Kidney capillary endothelial cell (primary cell): ENCODE results near the gene IGFBP2.
A peak's percentile ranks its signal among the peaks of the same experiment; 100 is the strongest.
"Not testable (repeated sequence)": the region's sequence is repeated elsewhere in the genome, so short reads cannot be mapped to it uniquely, and the experiment has no call there.

Source experiments
- DNase-seq: peaks from one replicate; pipeline ENCODE4 v3.0.0-alpha.2; 2018; ENCODE audit warnings: low spot score

The IGFBP2 gene

DNA sequence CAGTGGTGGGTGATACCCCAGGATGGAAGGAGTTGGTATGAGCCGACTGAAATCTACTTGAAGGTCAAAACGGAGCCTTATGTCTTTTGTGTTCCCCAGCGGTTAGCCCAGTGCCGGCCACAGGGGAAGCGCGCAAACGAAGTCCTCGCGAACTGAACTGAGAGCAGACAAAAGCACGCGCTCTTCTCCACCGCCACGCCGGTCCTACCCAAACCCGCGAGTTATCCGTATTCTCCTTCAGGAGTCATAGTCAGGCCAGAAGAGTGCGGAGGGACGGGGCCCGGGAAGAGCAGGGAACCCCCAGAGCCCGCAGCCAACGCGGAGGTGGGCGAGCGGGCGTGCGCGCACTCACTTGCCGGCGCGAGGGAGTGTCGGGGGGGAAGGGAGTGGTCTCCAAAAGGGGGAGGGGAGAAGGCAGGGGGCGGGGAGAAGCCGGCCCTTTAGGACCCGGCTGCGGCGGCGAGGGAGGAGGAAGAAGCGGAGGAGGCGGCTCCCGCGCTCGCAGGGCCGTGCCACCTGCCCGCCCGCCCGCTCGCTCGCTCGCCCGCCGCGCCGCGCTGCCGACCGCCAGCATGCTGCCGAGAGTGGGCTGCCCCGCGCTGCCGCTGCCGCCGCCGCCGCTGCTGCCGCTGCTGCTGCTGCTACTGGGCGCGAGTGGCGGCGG is at the start of gene IGFBP2:
IGFBP2 (plus strand) TSS at position 469 of the 664 bp plus-strand sequence; CDS start at position 573, 104 bp downstream.
- no peak for DNase-seq

GRCh38 chr2:216583606-216584005 is 49.6 kb upstream of the IGFBP2 start:
- no peak for DNase-seq

DNA sequence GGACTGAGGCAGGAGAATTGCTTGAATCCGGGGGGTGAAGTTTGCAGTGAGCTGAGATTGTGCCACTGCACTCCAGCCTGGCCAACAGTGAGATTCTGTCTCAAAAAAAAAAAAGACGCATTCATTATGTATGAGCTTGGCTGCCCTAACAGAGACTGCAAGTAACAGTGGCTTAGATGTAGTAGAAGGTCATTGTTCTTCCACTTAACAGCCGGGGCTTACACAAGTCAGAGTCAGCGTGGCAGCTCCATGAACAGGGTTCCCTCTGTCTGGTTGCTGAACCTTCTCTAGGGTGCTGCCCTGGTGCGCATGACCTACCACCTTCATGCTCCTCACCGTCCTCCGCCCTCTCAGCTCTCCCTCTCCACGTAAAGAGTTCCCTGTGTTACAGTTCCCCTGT is 49.1 kb upstream of the IGFBP2 start:
- no peak for DNase-seq

- no peak for DNase-seq
Observed at GRCh38 chr2:216585441-216585840, 47.8 kb upstream of the IGFBP2 start.

DNA sequence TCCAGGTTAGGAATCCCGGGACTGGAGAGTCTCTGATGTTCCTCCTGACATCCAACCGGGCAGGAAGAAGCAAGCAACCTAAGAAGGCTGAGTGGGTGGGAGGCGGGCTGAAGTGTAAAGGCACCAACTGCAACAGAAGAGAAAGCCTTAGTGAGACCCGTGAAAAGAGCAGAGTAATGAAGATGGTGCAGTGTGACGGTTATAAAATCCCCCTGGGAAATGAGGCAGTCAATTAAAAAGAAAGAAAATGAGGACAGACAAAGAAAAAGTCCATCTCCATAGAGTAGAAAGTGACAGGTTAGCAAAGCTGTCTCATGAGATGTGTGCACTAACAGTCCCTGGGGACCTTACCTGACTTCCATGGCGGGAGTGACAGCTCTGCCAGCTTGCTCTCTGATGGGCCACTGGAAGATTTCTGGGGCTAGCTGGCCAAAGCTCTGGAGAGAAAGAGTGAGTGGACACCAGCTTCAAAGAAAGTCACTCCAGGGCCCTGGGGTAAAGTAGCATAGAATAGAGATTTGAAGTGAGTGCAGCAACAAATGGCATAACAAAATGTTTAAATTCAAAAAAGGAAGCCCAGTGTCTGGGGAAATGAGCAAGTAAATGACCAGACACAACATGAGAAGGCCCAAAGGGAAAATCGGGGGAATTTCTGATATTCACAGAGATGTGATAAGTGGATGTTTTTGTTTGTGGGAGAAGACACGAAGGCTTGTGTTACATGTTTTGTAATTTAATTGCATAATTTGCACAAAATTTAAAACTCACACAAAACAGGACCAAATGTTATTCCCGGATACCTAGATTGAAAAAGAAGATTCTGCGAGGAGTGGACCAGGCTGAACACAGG is 44.1 kb upstream of the IGFBP2 start:
- no peak for DNase-seq

- no peak for DNase-seq
Observed at GRCh38 chr2:216589791-216590190, 43.4 kb upstream of the IGFBP2 start.

- no peak for DNase-seq
Observed at GRCh38 chr2:216590780-216591179, 42.4 kb upstream of the IGFBP2 start.

DNA sequence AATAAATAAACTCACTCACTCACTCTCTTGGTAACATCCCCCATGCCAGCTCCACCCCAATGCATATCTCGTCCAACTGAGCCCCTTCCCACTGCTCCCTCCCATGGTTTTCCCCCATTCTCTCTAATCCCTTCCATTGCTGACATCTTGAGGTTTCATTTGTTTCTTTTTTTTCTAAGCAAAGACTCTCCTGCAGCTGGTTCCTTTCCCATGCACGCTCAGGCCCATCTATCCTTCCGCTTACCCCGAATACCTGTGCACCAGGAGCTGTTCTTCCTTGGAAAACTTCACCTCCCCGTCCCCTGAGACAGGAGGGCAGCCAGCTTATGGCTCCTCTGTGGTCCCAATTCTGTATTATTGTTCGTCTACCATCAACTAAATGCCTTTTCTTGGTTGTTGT is 41.7 kb upstream of the IGFBP2 start:
- no peak for DNase-seq

DNA sequence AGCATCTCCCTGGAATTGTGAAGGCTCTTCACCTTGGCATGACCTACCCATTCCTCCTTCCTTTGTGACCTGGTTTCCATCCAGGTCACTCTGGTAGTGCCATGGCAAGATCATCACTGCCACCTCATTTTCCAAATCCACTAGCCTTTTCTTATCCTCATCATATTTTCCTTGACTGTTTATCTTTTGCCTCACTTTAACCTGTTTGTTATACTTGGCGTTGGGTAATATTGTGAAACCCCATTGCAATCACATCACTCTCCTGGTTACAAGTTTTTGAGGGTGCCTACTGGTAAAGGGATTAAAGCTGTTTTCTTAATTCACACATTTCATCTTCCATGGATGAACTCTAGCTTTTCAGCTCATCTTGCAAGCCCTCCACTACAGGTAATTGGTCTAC is 39.1 kb upstream of the IGFBP2 start:
- DNase-seq, result no peak

DNA sequence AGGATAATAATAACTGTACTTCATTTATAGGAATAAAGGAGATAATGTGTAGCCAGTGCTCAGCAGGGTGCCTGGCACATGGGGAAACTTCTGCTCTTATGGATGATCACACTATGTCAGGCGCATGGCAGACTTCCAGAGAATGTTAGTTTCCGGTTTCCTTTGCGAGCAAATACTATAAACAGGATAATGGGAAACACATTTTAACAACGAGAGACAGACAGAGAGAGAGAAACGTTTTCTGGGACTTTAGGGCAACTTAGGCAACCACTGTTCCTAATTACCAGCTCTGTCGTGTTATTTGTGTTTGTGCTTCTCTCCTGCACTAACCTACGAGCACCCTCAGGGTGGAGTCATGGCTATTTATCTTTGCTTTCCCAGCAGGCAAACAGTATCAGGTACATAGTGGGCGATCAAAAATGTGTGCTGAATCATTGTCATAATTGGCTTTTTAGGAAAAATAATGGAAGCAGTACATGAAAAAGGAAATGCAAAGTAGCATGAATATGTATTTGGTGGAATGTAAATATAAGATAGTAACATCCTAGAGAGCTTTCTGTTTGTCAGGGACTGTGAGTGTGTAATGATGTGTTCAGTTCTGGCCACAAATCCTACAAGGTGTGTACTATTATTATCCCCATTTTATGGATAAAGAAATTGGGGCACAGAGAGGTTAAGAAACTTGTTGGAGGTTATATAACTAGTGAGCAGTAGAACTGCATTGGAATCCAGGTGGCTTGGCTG is 36.8 kb upstream of the IGFBP2 start:
- peak; percentile 11 for DNase-seq

- no peak for DNase-seq
Observed at GRCh38 chr2:216596980-216597509, 36.2 kb upstream of the IGFBP2 start.

DNA sequence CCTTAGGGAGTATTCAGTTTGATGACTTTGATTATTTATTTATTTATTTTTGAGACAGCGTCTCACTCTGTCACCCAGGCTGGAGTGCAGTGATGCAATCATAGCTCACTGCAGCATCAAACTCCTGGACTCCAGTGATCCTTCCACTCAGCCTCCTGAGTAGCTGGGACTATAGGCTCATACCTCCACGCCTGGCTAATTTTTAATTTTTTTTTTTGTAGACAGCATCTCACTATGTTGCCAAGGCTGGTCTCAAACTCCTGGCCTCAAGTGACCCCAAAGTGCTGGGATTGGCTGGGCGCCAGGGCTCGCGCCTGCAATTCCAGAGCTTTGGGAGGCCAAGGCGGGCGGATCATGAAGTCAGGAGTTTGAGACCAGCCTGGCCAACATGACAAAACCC is 35.4 kb upstream of the IGFBP2 start:
- DNase-seq, result not testable (repeated sequence)

DNA sequence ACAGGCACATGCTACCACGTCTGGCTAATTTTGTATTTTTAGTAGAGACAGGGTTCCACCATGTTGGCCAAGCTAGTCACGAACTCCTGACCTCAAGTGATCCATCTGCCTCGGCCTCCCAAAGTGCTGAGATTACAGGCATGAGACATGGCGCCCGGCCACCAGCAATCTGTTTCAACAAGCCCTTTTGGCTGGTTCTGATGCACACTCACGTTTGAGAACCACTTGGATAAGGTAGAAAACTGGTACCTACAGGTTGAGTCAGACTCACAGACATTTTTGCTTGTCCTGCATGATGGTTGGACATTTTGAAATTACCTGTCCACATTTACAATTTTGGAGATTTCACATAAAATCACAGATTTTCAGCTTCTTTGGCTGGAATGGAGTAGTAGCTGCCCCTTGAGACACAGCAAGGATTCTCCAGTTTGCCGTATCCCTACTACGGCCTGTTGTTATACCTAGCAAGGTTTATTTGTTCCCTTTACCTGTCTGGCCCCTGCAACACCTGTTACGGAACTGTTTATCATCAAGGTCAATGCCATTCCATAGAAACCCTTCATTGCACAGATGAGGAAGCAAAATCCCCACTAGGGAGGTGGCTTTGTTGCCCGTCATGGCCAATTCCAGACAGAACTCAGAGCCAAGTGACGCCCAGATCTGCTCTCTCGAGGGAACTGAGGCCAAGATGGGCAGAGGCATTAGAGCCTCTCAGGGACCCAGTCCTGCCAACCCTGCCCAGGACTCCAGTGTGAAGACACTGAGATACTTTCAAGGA is 31.4 kb upstream of the IGFBP2 start:
- DNase-seq, result no peak

- DNase-seq, result no peak
Observed at GRCh38 chr2:216603010-216603883, 30.0 kb upstream of the IGFBP2 start.

GRCh38 chr2:216603884-216604245 is 29.4 kb upstream of the IGFBP2 start:
- no peak for DNase-seq

- DNase-seq, result no peak
Observed at GRCh38 chr2:216604458-216604857, 28.8 kb upstream of the IGFBP2 start.

GRCh38 chr2:216606551-216607276 is 26.5 kb upstream of the IGFBP2 start:
- no peak for DNase-seq

GRCh38 chr2:216607277-216607560 is 26.0 kb upstream of the IGFBP2 start:
- DNase-seq, result no peak

GRCh38 chr2:216608525-216608924 is 24.7 kb upstream of the IGFBP2 start:
- no peak for DNase-seq
